HepG2 (cell line): Measurements from ENCODE around the gene GOLGA8B. TPM values are rescaled to one million over a fixed set of nuclear protein-coding genes. Genes with fewer than 3 reads are reported as not detected.

Experiments used
- DMAP1 ChIP-seq: IDR thresholded peaks from 2 replicates; pipeline ENCODE4 v1.6.1; 2016
- GLMP ChIP-seq: sonication (generic); formaldehyde crosslinking; IDR thresholded peaks from 2 replicates; pipeline ENCODE4 v1.9.0; 2021; ENCODE audit warnings: missing genetic modification reagents, mild to moderate bottlenecking, borderline replicate concordance
- KMT2A ChIP-seq: sonication (generic); formaldehyde crosslinking; IDR thresholded peaks from 2 replicates; pipeline ENCODE4 v1.4.0; 2020; ENCODE audit warnings: missing genetic modification reagents
- MLLT10 ChIP-seq: sonication (generic); formaldehyde crosslinking; IDR thresholded peaks from 2 replicates; pipeline ENCODE4 v1.4.0; 2020; ENCODE audit warnings: missing genetic modification reagents
- NFAT5 ChIP-seq: sonication (generic); formaldehyde crosslinking; IDR thresholded peaks from 2 replicates; pipeline ENCODE4 v1.4.0; 2020; ENCODE audit warnings: missing genetic modification reagents
- POLR2AphosphoS5 ChIP-seq: IDR thresholded peaks from 2 replicates; pipeline ENCODE4 v1.6.1; 2012; ENCODE audit warnings: low read depth, low read length
- RNF2 ChIP-seq: fragments of 450-650 bp; conservative IDR thresholded peaks from 2 replicates; pipeline ENCODE4 v1.6.1; 2016; ENCODE audit warnings: low read depth
- SIX1 ChIP-seq: sonication (generic); formaldehyde crosslinking; IDR thresholded peaks from 2 replicates; pipeline ENCODE4 v1.4.0; 2020; ENCODE audit warnings: missing genetic modification reagents, borderline replicate concordance
- SNAPC2 ChIP-seq: sonication (generic); formaldehyde crosslinking; IDR thresholded peaks from 2 replicates; pipeline ENCODE4 v1.8.1; 2022; ENCODE audit warnings: mild to moderate bottlenecking, missing genetic modification reagents
- ZBTB26 ChIP-seq: IDR thresholded peaks from 2 replicates; pipeline ENCODE4 v1.6.1; 2016; ENCODE audit warnings: missing compliant biosample characterization, missing genetic modification reagents, borderline replicate concordance
- ZMYM4 ChIP-seq: sonication (generic); formaldehyde crosslinking; IDR thresholded peaks from 2 replicates; pipeline ENCODE4 v1.8.1; 2023; ENCODE audit warnings: mild to moderate bottlenecking, missing genetic modification reagents
- ZNF12 ChIP-seq: sonication (generic); formaldehyde crosslinking; IDR thresholded peaks from 2 replicates; pipeline ENCODE4 v1.5.0; 2020; ENCODE audit warnings: missing genetic modification reagents
- ZNF124 ChIP-seq: sonication (generic); formaldehyde crosslinking; IDR thresholded peaks from 2 replicates; pipeline ENCODE4 v1.4.0; 2020; ENCODE audit warnings: missing genetic modification reagents
- ZNF615 ChIP-seq: sonication (generic); formaldehyde crosslinking; IDR thresholded peaks from 2 replicates; pipeline ENCODE4 v1.5.0; 2020; ENCODE audit warnings: mild to moderate bottlenecking, missing genetic modification reagents, borderline replicate concordance
- ZNF652 ChIP-seq: IDR thresholded peaks from 2 replicates; pipeline ENCODE4 v1.6.1; 2016; ENCODE audit warnings: low read depth, borderline replicate concordance
- polyA plus RNA-seq, 8 experiments: library from polyadenylated mRNA; depleted of rRNA in 3 of 8; stranded (reverse) in 7 of 8; unstranded in 1 of 8; fragments of >200 nt; fragmentation: Illumina TruSeq in 4 of 8; extraction: Trizol in 4 of 8; gene quantifications; 2 replicates each; pipeline versions ENCODE4 v1.2.1 to v1.2.3, GENCODE V29; 2011 to 2016; ENCODE audit warnings: low read depth in 4 of 8, missing spikeins in 1 of 8, mixed read lengths in 1 of 8; ENCODE audit not compliant: insufficient read depth in 1 of 8
- total RNA-seq, 5 experiments: library from RNA; depleted of rRNA; stranded (reverse); fragments of >200 nt; fragmentation: Illumina TruSeq; extraction: Trizol; gene quantifications; 2 replicates each; pipeline ENCODE4 v1.2.3, GENCODE V29; 2016; ENCODE audit warnings: low read depth in 1 of 5

GOLGA8B gene
- total and polyA plus RNA-seq, 2 of the 13 experiments (the other 11 are each of a cell fraction or from before 2014, with no cell fraction given) = 38.8 to 89.0 TPM

- TF ChIP-seq NFAT5 (CRISPR knock-in tag) (no peak), KMT2A (CRISPR knock-in tag) (peak; percentile 25; the same call in 1 of the 2 replicates), SIX1 (no peak), MLLT10 (CRISPR knock-in tag) (no peak), ZMYM4 (no peak), ZNF124 (CRISPR knock-in tag) (no peak), RNF2 (no peak), DMAP1 (CRISPR knock-in tag) (no peak; the same call in 1 of the 2 replicates), ZNF615 (CRISPR knock-in tag) (no peak), ZBTB26 (CRISPR knock-in tag) (no peak), ZNF12 (CRISPR knock-in tag) (no peak), POLR2AphosphoS5 (peak; percentile 41; the same call in 1 of the 2 replicates), ZNF652 (CRISPR knock-in tag) (no peak), SNAPC2 (CRISPR knock-in tag) (no peak), GLMP (CRISPR knock-in tag) (no peak)
Observed at GRCh38 chr15:34582461-34583371, 735 bp downstream of the GOLGA8B start (continued).
